GM18873 (cell line): ENCODE results near the gene CASP10.
"Not testable (repeated sequence)": the region's sequence is repeated elsewhere in the genome, so short reads cannot be mapped to it uniquely, and the experiment has no call there.

Experiments
- ATAC-seq: cut with Tn5 transposase; IDR thresholded peaks from one replicate; pipeline ENCODE4 v1.9.1; 2021; ENCODE audit warnings: mild to moderate bottlenecking, moderate library complexity, moderate number of reproducible peaks; ENCODE audit not compliant: unreplicated experiment, low FRiP score

The CASP10 gene

GRCh38 chr2:201154615-201155399 lies 28.1 kb upstream of the CASP10 start:
- no peak for ATAC-seq

GRCh38 chr2:201156036-201156435 lies 26.9 kb upstream of the CASP10 start:
- no peak for ATAC-seq

GRCh38 chr2:201156640-201157039 lies 26.3 kb upstream of the CASP10 start:
- ATAC-seq, result no peak

- ATAC-seq, result no peak
Observed at GRCh38 chr2:201157694-201158093, 25.2 kb upstream of the CASP10 start.

GRCh38 chr2:201158111-201158929 lies 24.6 kb upstream of the CASP10 start:
- ATAC-seq, result peak; percentile 93

- no peak for ATAC-seq
Observed at GRCh38 chr2:201164166-201164565, 18.8 kb upstream of the CASP10 start.

- ATAC-seq, result no peak
Observed at GRCh38 chr2:201167546-201167945, 15.4 kb upstream of the CASP10 start.

GRCh38 chr2:201168496-201168895 lies 14.4 kb upstream of the CASP10 start:
- not testable (repeated sequence) for ATAC-seq

GRCh38 chr2:201171259-201171814 lies 11.6 kb upstream of the CASP10 start:
- no peak for ATAC-seq

GRCh38 chr2:201172279-201172678 lies 10.7 kb upstream of the CASP10 start:
- ATAC-seq, result no peak

- no peak for ATAC-seq
Observed at GRCh38 chr2:201174687-201175086, 8.3 kb upstream of the CASP10 start.

- ATAC-seq, result no peak
Observed at GRCh38 chr2:201176081-201176481, 6.9 kb upstream of the CASP10 start.

GRCh38 chr2:201180010-201180409 lies 2.9 kb upstream of the CASP10 start:
- ATAC-seq, result no peak

- no peak for ATAC-seq
Observed at GRCh38 chr2:201183365-201183727, 405 bp downstream of the CASP10 start.

GRCh38 chr2:201183835-201184234 lies 894 bp downstream of the CASP10 start:
- ATAC-seq, result not testable (repeated sequence)

- not testable (repeated sequence) for ATAC-seq
Observed at GRCh38 chr2:201184248-201184647, 1.3 kb downstream of the CASP10 start.

- ATAC-seq, result no peak
Observed at GRCh38 chr2:201185863-201186262, 2.9 kb downstream of the CASP10 start.

- ATAC-seq, result no peak
Observed at GRCh38 chr2:201186982-201187381, 4.0 kb downstream of the CASP10 start.

- no peak for ATAC-seq
Observed at GRCh38 chr2:201188449-201188848, 5.5 kb downstream of the CASP10 start.

GRCh38 chr2:201191132-201191875 lies 8.4 kb downstream of the CASP10 start:
- no peak for ATAC-seq

GRCh38 chr2:201194097-201194496 lies 11.2 kb downstream of the CASP10 start:
- ATAC-seq, result peak; percentile 84
